Hippocampal formation (tissue), 2 donors: ENCODE results near the gene GLG1.
"Not testable (repeated sequence)": the region's sequence is repeated elsewhere in the genome, so short reads cannot be mapped to it uniquely, and the experiment has no call there.

ENCODE experiments used
- DNase-seq, 2 donors: peaks; one replicate each; lab custom pipeline; 2025; lab: John Stamatoyannopoulos, UW

The GLG1 gene

GRCh38 chr16:74409185-74409981 lies 197.5 kb downstream of the GLG1 start:
- not testable (repeated sequence) for DNase-seq

GRCh38 chr16:74407362-74407705 lies 199.6 kb downstream of the GLG1 start:
- not testable (repeated sequence) for DNase-seq

DNA sequence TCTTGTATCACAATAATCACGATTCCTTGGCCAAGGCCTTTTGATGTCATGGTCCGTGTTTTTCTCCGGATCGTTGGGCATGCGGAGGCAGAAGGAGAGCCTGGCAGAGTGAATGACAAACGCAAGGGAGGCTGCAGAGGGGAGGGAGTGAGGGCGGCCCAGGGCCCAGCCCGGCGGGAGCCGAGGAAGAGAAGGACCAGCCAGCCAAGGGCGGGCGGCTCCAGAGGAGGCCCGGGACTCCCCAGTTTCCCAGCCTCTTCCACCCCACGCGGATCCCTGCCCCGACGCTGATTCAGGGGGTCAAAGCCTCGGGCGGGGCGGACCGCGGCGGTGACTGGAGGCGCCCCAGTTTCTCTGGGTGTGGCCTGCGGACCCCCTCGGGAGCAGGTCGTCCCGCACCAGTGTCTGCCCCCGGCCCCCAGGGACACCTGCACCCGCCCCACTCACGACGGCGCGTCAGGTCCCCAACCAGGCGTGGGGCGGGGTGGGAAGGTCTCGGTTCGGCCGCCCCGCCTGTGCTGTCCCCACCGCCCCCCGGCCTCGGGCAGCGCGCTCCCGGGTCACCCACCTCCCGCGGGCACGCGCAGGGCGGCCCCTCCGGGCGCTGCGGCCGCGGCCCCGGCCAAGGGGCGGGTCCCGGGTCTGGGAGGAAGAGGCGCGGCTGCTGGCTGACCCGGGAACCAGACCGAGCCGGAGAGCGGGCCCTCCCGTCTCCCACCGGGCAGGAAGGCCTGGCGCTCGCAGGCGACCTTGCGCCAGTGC lies 200.1 kb downstream of the GLG1 start:
- DNase-seq: not testable (repeated sequence)

GRCh38 chr16:74404148-74404933 lies 202.6 kb downstream of the GLG1 start:
- not testable (repeated sequence) for DNase-seq

DNA sequence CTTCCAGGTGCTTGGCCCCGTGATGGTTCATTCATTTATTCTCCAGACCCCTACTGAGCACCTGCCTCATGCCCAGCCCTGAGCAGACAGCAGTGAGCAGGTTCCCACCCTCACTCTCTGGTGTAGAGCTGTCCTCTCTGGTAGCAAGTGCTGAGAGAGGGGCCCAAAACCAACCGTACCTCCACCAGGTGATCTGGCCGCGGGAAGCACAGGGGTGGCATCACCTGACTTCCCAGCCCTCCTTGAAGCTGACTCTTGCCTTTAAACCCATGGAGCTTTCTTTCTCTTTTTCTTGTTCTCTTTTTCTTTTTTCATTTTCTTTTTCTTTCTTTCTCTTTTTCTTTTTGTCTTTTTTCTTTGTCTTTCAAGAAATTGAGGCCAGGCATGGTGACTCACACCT lies 206.7 kb downstream of the GLG1 start:
- DNase-seq: not testable (repeated sequence)

GRCh38 chr16:74398212-74398895 lies 208.6 kb downstream of the GLG1 start:
- not testable (repeated sequence) for DNase-seq
